Right hindlimb (tissue), 1 donor: ENCODE results near the gene BHLHE40.

Experiments used
- DNase-seq: peaks from one replicate; pipeline ENCODE4 v3.0.0-alpha.2; 2018

BHLHE40 gene

GRCh38 chr3:5002871-5003247 is 23.6 kb downstream of the BHLHE40 start:
- DNase-seq = no peak

GRCh38 chr3:5004319-5005152 is 25.3 kb downstream of the BHLHE40 start:
- no peak for DNase-seq

- DNase-seq = no peak
These were observed 26.1 kb downstream of the BHLHE40 start for GRCh38 chr3:5005367-5005766.

- DNase-seq = no peak
These were observed 27.5 kb downstream of the BHLHE40 start for GRCh38 chr3:5006755-5007202.

DNA sequence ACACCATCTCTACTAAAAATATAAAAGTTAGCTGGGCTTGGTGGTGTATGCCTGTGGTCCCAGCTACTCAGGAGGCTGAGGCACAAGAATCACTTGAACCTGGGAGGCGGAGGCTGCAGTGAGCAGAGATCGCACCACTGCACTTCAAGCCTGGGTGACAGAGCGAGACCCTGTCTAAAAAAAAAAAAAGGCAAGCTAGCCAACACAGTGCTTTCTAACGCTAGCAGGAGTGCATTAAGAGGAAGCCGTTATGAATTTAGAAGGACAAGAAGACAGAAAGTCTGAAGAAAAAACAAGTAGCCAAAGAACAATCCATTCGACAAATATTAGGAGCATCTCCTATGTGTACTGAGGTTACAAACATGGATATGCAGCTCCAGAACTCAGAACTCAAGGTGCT is 28.6 kb downstream of the BHLHE40 start:
- DNase-seq = no peak

GRCh38 chr3:5009506-5010109 is 30.4 kb downstream of the BHLHE40 start:
- DNase-seq = peak; percentile 70

GRCh38 chr3:5010140-5010539 is 30.9 kb downstream of the BHLHE40 start:
- no peak for DNase-seq

DNA sequence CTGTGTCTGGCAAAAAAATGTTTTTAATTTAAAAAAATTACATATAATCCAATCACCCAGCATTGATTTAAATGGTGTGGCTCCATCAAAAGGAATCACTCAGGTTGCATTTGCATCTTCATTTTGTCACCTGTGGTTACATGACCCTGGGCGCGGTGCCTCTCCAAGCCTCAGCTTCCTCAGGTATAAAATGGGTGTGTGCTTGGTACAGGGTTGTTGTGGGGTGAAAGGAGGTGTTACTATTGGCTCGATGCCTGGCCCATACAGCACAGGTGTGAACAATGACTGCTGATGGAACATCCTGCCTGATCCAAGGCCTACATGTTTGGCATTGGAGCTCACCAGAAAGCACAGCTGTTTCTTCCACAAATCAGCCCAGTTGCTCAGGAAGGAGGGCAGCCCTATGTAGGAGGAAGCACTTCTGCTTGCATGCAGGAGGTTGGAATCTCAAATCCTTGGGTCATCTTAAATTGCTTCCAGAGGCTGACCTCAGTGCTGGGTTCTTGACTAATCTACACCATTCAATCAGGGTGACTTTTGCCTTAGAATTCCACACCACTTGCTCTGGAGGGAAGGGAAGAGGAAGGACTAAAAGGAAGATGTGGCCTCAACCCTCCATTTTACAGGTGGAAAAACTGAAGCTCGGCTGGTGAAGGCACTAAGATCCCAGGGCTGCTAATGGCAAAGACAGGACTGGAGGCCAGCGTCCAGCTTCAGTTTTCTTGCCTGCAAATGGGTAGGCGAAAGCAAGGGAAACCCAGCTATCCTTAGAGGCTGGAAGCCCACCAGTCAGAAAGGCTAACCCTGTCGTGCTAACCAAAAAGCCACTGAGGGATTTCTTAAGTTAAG is 31.7 kb downstream of the BHLHE40 start:
- DNase-seq = no peak

DNA sequence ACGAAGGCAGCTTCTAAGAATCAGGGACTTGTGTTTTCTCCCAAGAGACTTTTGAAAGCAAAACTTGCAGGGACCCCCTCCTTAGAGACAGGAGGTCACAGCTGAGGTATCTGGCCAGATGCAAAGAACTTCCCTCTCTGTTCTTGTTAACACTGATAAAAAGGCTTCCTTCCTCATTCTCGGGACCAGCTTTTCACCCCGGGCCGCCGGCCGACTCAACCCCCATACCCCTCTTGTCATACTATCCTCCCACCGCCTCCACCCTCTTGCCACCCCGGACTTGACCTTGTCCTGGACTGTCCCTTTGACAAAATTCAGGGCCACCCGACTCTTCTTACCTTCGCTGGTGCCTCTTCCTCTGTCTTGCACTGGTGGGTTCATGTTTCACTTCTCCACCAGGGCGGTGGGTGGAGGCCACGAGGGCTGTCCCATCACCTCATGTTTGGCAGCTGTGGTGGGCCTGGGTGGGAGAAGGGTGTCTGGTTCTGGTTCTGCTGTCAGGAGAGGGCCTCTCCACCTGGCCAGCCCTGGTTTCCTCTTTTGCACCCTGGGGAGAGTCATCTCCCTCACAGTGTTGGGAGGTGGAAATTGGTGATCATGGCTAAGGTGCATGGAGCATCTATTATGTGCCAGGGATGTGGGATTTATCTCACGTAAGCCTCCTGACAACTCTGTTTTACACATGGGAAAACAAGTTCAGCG is 32.5 kb downstream of the BHLHE40 start:
- no peak for DNase-seq

DNA sequence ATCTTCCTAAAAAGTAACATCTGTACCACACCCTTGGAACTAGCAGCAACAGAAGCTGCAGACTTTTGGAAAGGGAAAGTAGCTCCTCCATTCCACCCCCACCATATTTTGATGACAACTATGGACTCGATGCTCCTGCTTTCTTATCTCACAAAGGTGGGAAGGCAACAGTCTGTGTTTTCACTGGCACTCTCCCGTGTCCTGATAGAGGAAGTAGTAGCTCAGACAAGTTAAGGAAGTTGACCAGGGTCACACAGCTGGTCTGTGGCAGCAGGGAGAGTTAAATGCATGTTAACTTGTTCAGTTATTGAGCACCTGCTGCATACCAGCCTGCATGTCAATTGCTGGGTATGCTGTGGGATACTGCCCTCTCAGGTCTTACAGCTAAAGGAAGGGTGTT is 33.1 kb downstream of the BHLHE40 start:
- no peak for DNase-seq

DNA sequence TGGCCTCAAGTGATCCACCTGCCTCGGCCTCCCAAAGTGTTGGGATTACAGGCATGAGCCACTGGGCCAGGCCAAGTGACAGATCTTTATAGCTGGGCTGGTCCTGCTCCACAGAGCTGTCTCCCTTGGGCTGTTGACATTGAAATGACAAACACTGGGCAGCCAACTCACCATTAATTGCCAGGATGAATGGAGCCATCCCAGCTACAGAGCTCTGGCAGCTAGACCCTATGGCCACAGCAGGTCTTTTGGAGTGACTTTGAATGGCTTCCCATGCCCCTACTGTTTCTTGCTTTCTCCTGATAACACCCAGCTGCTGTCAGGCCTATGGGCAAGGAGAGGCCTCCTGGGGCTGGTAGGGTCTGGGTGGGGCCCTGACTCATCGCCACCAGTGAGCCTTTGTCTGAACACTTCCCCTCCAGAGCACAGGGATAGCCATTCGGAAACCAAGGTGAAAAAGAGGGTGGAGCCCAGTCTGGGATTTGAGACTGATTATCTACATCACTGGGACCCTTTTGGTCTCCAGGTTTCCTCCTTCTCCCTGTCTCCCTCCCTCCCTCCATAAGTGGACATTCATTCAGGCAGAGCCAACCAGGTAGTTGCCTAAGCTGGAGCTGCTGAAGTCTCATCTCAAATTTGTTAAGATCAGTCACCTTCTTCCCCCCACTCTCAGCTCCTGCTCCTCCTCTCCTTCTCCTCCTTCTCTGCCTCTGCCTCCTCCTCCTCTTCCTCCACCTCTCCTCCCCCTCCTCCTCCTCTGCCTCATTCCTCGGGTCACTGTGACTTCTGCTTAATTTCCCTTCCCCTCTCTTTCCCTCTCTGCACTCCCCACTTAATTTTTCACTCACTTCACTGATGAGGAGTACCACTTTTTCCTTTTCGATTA is 34.0 kb downstream of the BHLHE40 start:
- no peak for DNase-seq

DNA sequence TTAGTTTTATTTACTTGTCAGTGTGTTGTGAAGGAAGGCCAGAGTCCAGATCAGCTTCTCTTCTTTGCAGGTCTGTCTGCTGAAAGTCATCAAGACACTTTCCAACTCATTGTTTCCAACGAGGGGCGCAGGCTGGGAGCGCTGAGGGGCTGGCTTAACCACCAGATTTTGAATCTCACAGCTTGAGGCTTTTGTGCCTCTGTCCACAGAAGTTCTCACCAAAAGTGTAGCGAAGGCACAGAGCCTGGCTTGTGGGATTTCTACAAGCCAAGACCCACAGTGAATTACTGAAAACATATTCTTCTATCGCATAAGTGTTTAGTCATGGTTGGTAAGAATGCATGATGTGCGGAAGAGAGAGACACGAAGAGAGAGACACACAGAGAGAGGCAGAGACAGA is 35.2 kb downstream of the BHLHE40 start:
- no peak for DNase-seq

DNA sequence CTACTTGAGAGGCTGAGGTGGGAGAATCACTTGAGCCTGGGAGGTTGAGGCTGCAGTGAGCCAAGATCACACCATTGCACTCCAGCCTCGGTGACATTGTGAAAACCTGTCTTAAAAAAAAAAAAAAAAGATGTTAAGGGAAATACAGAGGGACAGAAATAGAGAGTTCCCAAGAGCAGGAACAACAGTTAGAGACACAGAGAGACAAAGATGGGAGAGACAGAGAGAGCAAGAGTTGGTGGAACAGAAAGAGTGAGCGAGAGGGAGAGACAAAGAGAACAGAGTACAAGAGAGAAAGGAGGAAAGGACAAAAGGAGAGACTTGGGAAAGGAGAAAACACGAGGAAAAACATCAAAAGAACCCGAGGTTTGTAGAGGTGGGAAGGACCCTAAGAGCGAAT is 35.8 kb downstream of the BHLHE40 start:
- no peak for DNase-seq

DNA sequence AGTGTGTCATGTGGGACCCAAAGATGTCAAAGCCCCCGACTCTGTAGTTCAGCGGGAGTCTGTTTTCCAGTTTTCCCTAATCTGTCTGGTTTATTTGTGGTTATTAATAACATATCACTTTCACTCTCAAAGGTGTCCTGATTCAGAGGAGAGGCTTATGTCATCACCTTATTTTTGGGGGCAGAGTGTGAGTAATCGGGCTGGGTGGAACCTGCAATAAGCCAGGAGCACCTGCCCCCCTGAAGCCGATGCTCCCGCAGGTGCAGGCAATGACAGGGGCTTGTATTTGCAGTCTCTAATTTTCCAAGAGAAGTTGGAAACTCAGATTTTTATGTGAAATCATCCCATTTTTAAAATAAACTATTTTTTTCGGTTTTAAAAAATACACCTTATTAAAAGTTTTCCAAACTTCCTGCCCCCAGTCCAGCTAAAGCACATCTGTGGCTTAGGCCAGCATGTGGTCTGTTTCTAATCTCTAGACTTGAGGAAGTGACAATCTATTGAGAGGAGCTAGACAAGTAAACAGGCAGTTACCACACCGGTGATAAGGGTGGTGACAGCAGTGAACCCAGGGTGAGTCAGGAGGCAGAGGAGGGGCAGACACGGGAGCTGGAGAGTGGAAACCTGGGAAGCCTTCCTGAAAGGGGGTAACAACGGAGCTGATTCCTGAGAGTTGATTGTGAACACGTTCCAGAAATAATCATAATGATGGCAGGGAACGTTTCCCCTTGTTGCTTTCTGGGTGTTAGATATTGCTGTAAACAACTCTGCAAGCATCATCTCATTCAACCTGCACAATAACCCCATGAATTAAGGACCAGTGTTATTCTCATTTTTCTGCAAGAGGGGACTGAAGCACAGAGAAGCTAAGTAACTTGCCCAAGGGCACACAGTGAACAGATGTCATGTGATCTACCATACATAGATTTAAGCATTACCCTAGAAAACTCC is 37.2 kb downstream of the BHLHE40 start:
- DNase-seq = no peak

DNA sequence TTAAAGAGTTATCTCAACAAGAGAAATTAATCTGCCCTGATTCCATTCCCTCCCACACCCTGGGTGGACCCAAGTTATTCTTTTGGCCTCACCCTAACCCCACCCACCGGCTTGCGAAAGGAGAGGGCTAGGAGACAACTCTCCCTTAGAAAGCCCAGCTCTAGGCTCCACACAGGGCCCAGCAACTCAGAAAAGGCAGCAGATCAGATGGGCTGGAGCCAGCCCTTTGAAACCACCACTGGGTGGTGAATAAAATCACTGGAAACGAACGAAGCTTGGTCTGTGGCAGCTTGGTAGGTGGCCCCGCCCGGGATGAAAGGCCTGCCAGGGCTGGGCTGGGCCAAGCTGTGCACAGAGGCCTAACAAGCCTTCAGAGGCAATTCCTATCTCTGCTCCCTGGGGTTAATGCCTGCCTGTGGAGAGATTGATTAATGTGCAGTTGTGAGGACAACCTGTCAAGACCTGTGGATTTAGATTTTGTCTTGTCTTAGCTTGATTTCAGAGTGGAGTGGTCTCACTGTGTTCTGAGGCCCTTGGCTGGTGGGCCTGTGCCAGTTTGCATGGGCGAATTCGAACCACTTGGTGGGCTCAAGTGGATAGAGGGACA is 38.8 kb downstream of the BHLHE40 start:
- no peak for DNase-seq

DNA sequence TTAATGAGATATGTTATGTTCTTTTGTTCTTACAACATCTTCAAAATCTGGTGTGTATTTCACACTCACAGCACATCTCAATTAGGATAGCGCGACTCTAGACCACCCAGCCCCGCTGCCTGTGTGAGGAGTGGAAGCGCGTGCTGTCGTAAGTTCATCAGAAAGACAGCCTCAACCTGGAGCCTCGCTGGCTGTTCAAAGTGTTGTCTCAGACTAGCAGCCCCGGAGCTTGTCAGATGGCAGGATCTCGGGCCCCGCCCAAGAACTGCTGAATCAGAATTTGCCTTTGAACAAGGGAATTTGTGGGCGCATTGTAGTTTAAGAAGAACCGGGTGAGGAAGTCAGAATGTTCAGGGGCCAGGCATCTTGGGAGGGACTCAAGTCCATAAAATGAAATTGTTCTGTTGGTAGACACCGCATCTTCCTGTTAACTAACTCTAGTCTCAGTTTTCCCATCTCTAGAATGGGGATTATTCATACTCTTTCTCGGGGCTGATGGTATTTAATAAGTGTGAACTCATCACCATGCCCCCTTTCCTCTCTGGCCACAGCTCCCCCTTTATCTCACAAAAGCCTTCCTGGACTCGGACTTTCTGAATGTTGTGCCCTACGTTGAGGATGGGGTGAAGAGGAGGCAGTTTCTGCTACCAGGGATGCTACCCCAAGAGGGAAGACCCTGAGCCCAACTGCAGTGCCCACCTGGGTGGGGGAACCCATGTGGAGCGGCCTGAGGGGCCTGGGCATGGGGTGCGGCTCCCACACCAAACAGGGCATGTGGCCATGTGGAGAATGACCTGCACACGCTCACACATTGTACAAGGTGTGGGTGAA is 40.4 kb downstream of the BHLHE40 start:
- no peak for DNase-seq

DNA sequence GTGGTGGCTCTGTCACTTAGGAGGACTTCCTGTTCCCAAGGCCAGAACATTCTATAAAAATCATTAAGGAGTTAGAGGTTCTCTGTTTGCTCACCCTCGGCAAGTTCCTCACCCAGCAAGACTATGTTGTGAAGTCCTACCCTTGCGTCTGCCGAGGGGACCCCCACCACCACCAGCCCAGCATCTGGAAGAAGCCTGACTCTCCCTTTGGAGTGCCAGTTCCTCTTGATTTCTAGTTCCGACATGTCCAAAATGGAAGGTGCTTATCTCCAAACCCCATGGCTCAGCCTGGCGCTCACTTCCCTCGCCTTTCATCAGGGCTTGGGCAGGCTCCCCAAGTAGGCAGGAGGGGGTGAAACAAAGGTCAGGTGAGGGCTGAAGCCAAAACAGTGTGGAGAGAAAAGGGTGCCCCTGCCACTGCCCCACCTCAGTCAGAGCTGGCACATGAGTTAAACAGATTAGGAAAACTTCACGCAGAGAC is 41.0 kb downstream of the BHLHE40 start:
- no peak for DNase-seq

DNA sequence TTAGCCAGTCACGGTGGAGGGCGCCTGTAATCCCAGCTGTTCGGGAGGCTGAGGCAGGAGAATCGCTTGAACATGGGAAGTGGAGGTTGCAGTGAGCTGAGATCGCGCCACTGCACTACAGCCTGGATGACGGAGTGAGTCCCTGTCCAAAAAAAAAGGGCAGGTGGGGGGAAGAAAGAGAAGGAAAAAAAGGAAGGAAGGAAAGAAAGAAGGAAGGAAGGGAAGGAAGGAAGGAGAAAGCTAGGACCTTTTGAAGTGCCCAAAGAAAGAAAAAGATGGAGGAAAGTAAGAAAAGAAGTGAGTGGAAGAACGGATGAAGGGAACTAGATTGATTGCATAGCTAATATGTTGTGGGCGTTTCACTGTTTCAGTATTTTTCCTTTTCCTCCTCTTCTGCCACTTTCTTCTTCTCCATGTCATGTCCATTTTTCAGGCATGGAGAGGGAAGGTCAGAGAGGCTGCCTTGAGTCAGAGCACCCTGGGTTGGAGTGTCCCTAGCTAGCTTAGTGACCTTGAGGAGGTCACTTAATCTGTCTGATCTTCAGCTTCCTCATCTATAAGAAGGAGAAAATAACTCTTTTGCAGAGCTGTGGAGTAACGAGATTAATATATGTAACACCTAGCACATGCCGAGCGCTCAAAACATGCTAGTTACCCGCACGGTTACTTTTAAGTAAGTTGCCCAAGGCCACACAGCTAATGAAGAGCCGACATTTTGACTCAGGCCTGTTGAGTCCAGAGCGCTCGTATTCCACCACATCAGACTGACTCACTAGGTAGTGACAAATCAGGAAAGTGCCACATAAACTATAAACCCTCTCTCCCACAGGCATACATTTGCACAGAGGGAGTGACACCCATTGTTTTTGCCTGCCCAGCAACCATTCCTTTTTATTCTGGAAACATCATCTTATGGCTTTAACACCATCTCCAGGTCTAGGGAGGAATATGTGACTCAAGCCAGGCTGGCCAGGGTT is 42.2 kb downstream of the BHLHE40 start:
- DNase-seq = no peak
